GM23338 (cell line): Measurements from ENCODE around the gene DDX31. TPM values are rescaled to one million over a fixed set of nuclear protein-coding genes. Genes with fewer than 3 reads are reported as not detected.

Experiments used
- ATAC-seq: fragments of 200-7000 bp; cut with Tn5 transposase; 3 replicates; pipeline ENCODE4 v1.9.1; 2020
- DNase-seq: peaks from one replicate; pipeline ENCODE4 v3.0.0-alpha.2; 2015; ENCODE audit warnings: low spot score
- H2AFZ ChIP-seq: fragments of 200-600 bp; sonication (generic); 2 replicates; pipeline ENCODE4 v1.8.0; 2016; ENCODE audit warnings: antibody characterized with exemption, mild to moderate bottlenecking, moderate library complexity
- H3F3A ChIP-seq: fragments of 200-600 bp; sonication (generic); replicated peaks from 2 replicates; pipeline ENCODE4 v1.8.0; 2017; ENCODE audit warnings: antibody characterized with exemption, mixed run types, low read depth
- H3K27ac ChIP-seq: fragments of 200-600 bp; sonication (generic); 2 replicates; pipeline ENCODE4 v1.6.1; 2016; ENCODE audit warnings: low read depth
- H3K27me3 ChIP-seq: fragments of 200-600 bp; sonication (generic); 2 replicates; pipeline ENCODE4 v1.8.0; 2016; ENCODE audit warnings: mild to moderate bottlenecking, mixed run types, moderate library complexity; ENCODE audit not compliant: insufficient read depth
- H3K36me3 ChIP-seq: fragments of 200-600 bp; sonication (generic); 2 replicates; pipeline ENCODE4 v1.8.0; 2016; ENCODE audit warnings: mild to moderate bottlenecking; ENCODE audit not compliant: insufficient read depth
- H3K4me1 ChIP-seq: fragments of 200-600 bp; sonication (generic); 2 replicates; pipeline ENCODE4 v1.8.0; 2016; ENCODE audit warnings: mild to moderate bottlenecking, moderate library complexity; ENCODE audit not compliant: insufficient read depth
- H3K4me2 ChIP-seq: fragments of 200-600 bp; sonication (generic); 2 replicates; pipeline ENCODE4 v1.7.1; 2017; ENCODE audit warnings: mixed run types
- H3K4me3 ChIP-seq: fragments of 200-600 bp; sonication (generic); 2 replicates; pipeline ENCODE4 v1.6.1; 2016; ENCODE audit warnings: mixed run types
- H3K79me2 ChIP-seq: fragments of 200-600 bp; sonication (generic); replicated peaks from 2 replicates; pipeline ENCODE4 v1.8.0; 2017; ENCODE audit warnings: mild to moderate bottlenecking; ENCODE audit not compliant: insufficient read depth
- H3K9me2 ChIP-seq: fragments of 200-600 bp; sonication (generic); 2 replicates; pipeline ENCODE4 v1.8.0; 2017; ENCODE audit not compliant: insufficient read depth
- H4K20me1 ChIP-seq: fragments of 200-600 bp; sonication (generic); replicated peaks from 2 replicates; pipeline ENCODE4 v1.8.0; 2017; ENCODE audit warnings: mild to moderate bottlenecking; ENCODE audit not compliant: insufficient read depth
- H3K27ac Mint-ChIP-seq: 2 replicates; pipeline ENCODE4 v1.8.0; 2020; ENCODE audit warnings: inconsistent platforms, mild to moderate bottlenecking, moderate library complexity, mixed read lengths
- H3K27me3 Mint-ChIP-seq: 3 replicates; pipeline ENCODE4 v1.8.0; 2022; ENCODE audit warnings: low read depth, mild to moderate bottlenecking, moderate library complexity, mixed read lengths, inconsistent platforms; ENCODE audit not compliant: insufficient read depth, poor library complexity
- H3K36me3 Mint-ChIP-seq: 3 replicates; pipeline ENCODE4 v1.8.0; 2021; ENCODE audit warnings: low read depth, mild to moderate bottlenecking, inconsistent platforms, moderate library complexity, mixed read lengths
- H3K4me1 Mint-ChIP-seq: 3 replicates; pipeline ENCODE4 v1.8.0; 2020; ENCODE audit warnings: mild to moderate bottlenecking, inconsistent platforms, mixed read lengths
- H3K4me3 Mint-ChIP-seq: 3 replicates; pipeline ENCODE4 v1.8.0; 2021; ENCODE audit warnings: moderate library complexity, mild to moderate bottlenecking, inconsistent platforms, mixed read lengths
- H3K9me3 Mint-ChIP-seq: 3 replicates; pipeline ENCODE4 v1.8.0; 2020; ENCODE audit warnings: moderate library complexity, mild to moderate bottlenecking, inconsistent platforms, mixed read lengths
- CREB1 ChIP-seq: fragments of 250-450 bp; sonication (Bioruptor Pico); IDR thresholded peaks from 2 replicates; pipeline ENCODE4 v1.5.0; 2020; ENCODE audit warnings: low read depth, mild to moderate bottlenecking, moderate library complexity
- EZH2 ChIP-seq: fragments of 200-600 bp; sonication (generic); IDR thresholded peaks from one replicate; pipeline ENCODE4 v1.8.0; 2017; ENCODE audit warnings: antibody characterized with exemption, mild to moderate bottlenecking, low read depth; ENCODE audit not compliant: unreplicated experiment
- EZH2phosphoT487 ChIP-seq: fragments of 200-600 bp; sonication (generic); IDR thresholded peaks from one replicate; pipeline ENCODE4 v1.8.1; 2018; ENCODE audit warnings: antibody characterized with exemption; ENCODE audit not compliant: unreplicated experiment
- JUNB ChIP-seq: IDR thresholded peaks from one replicate; pipeline ENCODE4 v1.6.1; 2016; ENCODE audit warnings: antibody characterized with exemption; ENCODE audit not compliant: unreplicated experiment
- NANOG ChIP-seq: IDR thresholded peaks from 2 replicates; pipeline ENCODE4 v1.6.1; 2016; ENCODE audit warnings: antibody characterized with exemption, borderline replicate concordance
- POLR2AphosphoS5 ChIP-seq: IDR thresholded peaks from 2 replicates; pipeline ENCODE4 v1.6.1; 2016; ENCODE audit warnings: antibody characterized with exemption, low read depth
- STAT1 ChIP-seq: IDR thresholded peaks from one replicate; pipeline ENCODE4 v1.6.1; 2016; ENCODE audit warnings: antibody characterized with exemption; ENCODE audit not compliant: unreplicated experiment
- ZNF114 ChIP-seq: fragments of 250-450 bp; sonication (Bioruptor Pico); IDR thresholded peaks from 2 replicates; pipeline ENCODE4 v1.5.0; 2020; ENCODE audit warnings: mild to moderate bottlenecking, moderate library complexity
- ZNF331 ChIP-seq: fragments of 250-450 bp; sonication (Bioruptor Pico); IDR thresholded peaks from 2 replicates; pipeline ENCODE4 v1.5.0; 2020; ENCODE audit warnings: low read depth, mild to moderate bottlenecking, moderate library complexity
- polyA plus RNA-seq: library from polyadenylated mRNA; unstranded; fragments of >200 nt; fragmentation: Nextera tagmentation; extraction: Ambion mirVana; gene quantifications from 2 replicates; pipeline ENCODE4 v1.2.1, GENCODE V29; 2016
- total RNA-seq: library from RNA; depleted of rRNA; stranded (reverse); fragments of >200 nt; shearing (Covaris generic); gene quantifications from 2 replicates; pipeline ENCODE4 v1.2.3, GENCODE V29; 2014
- TF ChIP-seq, protein P1 (sequence below): IDR thresholded peaks from 2 replicates; pipeline ENCODE4 v1.6.1; 2016; ENCODE audit warnings: antibody characterized with exemption
- TF ChIP-seq, protein P2 (sequence below): IDR thresholded peaks from one replicate; pipeline ENCODE4 v1.6.1; 2018; ENCODE audit warnings: antibody characterized with exemption; ENCODE audit not compliant: unreplicated experiment
- TF ChIP-seq, protein P3 (sequence below), 2 experiments: fragments of 200-600 bp in 1 of 2; sonication (generic) in 1 of 2; conservative IDR thresholded peaks; 2 replicates each; pipeline versions ENCODE4 v1.5.1 to v1.6.1; 2016 to 2017; ENCODE audit warnings: antibody characterized with exemption in 2 of 2, low read depth in 2 of 2, mild to moderate bottlenecking in 2 of 2, moderate library complexity in 1 of 2
- TF ChIP-seq, protein P4 (sequence below): fragments of 250-450 bp; sonication (Bioruptor Pico); IDR thresholded peaks from 2 replicates; pipeline ENCODE4 v1.5.0; 2020; ENCODE audit warnings: mild to moderate bottlenecking, moderate library complexity

Gene DDX31
- total and polyA plus RNA-seq, 2 experiments from 2014 or later = 14.8 to 23.5 TPM

DNA sequence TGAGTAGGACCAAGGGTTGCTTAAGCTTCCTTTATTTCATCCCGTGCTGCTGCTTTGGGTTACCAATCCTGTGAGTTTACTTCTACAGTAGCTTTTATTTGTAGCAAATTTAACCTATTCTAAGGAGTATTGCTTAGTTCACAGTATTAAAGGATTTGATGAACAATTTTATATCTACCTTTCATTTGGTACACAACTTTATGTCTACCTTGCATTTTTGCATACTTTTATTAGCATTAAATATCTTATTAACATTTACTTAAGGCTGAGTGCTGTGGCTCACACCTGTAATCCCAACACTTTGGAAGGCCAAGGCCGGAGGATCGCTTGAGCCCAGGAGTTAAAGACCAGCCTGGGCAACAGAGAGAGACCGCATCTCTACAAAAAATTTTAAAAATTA lies 4.7 kb upstream of the DDX31 start:
- Mint-ChIP-seq H3K9me3 (peaks cover 6% of the 10 kb centered on the region; the same call in 1 of the 3 replicates), H3K36me3 (peaks cover 29% of the 10 kb centered on the region), H3K27me3 (peaks cover 11% of the 10 kb centered on the region), H3K4me1 (peaks cover 21% of the 10 kb centered on the region), H3K4me3 (no peak overlapping the region), H3K27ac (no peak overlapping the region)
- Histone ChIP-seq H4K20me1 (peaks cover 80% of the 10 kb centered on the region), H3K9me2 (no peaks in the 10 kb centered on the region), H3F3A (peaks cover 7% of the 10 kb centered on the region), H3K27ac (no peak overlapping the region), H2AFZ (no peak overlapping the region), H3K4me2 (no peak overlapping the region), H3K36me3 (peaks cover 7% of the 10 kb centered on the region), H3K79me2 (peaks cover 89% of the 10 kb centered on the region), H3K4me1 (peaks cover 21% of the 10 kb centered on the region), H3K4me3 (no peak overlapping the region), H3K27me3 (no peaks in the 10 kb centered on the region)
- DNase-seq (no peak), ATAC-seq (no peak)
- TF ChIP-seq, protein P1, sequence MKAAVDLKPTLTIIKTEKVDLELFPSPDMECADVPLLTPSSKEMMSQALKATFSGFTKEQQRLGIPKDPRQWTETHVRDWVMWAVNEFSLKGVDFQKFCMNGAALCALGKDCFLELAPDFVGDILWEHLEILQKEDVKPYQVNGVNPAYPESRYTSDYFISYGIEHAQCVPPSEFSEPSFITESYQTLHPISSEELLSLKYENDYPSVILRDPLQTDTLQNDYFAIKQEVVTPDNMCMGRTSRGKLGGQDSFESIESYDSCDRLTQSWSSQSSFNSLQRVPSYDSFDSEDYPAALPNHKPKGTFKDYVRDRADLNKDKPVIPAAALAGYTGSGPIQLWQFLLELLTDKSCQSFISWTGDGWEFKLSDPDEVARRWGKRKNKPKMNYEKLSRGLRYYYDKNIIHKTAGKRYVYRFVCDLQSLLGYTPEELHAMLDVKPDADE = no peak
- TF ChIP-seq, protein P2, sequence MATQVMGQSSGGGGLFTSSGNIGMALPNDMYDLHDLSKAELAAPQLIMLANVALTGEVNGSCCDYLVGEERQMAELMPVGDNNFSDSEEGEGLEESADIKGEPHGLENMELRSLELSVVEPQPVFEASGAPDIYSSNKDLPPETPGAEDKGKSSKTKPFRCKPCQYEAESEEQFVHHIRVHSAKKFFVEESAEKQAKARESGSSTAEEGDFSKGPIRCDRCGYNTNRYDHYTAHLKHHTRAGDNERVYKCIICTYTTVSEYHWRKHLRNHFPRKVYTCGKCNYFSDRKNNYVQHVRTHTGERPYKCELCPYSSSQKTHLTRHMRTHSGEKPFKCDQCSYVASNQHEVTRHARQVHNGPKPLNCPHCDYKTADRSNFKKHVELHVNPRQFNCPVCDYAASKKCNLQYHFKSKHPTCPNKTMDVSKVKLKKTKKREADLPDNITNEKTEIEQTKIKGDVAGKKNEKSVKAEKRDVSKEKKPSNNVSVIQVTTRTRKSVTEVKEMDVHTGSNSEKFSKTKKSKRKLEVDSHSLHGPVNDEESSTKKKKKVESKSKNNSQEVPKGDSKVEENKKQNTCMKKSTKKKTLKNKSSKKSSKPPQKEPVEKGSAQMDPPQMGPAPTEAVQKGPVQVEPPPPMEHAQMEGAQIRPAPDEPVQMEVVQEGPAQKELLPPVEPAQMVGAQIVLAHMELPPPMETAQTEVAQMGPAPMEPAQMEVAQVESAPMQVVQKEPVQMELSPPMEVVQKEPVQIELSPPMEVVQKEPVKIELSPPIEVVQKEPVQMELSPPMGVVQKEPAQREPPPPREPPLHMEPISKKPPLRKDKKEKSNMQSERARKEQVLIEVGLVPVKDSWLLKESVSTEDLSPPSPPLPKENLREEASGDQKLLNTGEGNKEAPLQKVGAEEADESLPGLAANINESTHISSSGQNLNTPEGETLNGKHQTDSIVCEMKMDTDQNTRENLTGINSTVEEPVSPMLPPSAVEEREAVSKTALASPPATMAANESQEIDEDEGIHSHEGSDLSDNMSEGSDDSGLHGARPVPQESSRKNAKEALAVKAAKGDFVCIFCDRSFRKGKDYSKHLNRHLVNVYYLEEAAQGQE = no peak
- TF ChIP-seq, protein P3, sequence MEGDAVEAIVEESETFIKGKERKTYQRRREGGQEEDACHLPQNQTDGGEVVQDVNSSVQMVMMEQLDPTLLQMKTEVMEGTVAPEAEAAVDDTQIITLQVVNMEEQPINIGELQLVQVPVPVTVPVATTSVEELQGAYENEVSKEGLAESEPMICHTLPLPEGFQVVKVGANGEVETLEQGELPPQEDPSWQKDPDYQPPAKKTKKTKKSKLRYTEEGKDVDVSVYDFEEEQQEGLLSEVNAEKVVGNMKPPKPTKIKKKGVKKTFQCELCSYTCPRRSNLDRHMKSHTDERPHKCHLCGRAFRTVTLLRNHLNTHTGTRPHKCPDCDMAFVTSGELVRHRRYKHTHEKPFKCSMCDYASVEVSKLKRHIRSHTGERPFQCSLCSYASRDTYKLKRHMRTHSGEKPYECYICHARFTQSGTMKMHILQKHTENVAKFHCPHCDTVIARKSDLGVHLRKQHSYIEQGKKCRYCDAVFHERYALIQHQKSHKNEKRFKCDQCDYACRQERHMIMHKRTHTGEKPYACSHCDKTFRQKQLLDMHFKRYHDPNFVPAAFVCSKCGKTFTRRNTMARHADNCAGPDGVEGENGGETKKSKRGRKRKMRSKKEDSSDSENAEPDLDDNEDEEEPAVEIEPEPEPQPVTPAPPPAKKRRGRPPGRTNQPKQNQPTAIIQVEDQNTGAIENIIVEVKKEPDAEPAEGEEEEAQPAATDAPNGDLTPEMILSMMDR (conservative IDR thresholded peaks at IDR 0.05; ENCODE audit: low read depth in 2 of 2) = no peak
- TF ChIP-seq, protein P4, sequence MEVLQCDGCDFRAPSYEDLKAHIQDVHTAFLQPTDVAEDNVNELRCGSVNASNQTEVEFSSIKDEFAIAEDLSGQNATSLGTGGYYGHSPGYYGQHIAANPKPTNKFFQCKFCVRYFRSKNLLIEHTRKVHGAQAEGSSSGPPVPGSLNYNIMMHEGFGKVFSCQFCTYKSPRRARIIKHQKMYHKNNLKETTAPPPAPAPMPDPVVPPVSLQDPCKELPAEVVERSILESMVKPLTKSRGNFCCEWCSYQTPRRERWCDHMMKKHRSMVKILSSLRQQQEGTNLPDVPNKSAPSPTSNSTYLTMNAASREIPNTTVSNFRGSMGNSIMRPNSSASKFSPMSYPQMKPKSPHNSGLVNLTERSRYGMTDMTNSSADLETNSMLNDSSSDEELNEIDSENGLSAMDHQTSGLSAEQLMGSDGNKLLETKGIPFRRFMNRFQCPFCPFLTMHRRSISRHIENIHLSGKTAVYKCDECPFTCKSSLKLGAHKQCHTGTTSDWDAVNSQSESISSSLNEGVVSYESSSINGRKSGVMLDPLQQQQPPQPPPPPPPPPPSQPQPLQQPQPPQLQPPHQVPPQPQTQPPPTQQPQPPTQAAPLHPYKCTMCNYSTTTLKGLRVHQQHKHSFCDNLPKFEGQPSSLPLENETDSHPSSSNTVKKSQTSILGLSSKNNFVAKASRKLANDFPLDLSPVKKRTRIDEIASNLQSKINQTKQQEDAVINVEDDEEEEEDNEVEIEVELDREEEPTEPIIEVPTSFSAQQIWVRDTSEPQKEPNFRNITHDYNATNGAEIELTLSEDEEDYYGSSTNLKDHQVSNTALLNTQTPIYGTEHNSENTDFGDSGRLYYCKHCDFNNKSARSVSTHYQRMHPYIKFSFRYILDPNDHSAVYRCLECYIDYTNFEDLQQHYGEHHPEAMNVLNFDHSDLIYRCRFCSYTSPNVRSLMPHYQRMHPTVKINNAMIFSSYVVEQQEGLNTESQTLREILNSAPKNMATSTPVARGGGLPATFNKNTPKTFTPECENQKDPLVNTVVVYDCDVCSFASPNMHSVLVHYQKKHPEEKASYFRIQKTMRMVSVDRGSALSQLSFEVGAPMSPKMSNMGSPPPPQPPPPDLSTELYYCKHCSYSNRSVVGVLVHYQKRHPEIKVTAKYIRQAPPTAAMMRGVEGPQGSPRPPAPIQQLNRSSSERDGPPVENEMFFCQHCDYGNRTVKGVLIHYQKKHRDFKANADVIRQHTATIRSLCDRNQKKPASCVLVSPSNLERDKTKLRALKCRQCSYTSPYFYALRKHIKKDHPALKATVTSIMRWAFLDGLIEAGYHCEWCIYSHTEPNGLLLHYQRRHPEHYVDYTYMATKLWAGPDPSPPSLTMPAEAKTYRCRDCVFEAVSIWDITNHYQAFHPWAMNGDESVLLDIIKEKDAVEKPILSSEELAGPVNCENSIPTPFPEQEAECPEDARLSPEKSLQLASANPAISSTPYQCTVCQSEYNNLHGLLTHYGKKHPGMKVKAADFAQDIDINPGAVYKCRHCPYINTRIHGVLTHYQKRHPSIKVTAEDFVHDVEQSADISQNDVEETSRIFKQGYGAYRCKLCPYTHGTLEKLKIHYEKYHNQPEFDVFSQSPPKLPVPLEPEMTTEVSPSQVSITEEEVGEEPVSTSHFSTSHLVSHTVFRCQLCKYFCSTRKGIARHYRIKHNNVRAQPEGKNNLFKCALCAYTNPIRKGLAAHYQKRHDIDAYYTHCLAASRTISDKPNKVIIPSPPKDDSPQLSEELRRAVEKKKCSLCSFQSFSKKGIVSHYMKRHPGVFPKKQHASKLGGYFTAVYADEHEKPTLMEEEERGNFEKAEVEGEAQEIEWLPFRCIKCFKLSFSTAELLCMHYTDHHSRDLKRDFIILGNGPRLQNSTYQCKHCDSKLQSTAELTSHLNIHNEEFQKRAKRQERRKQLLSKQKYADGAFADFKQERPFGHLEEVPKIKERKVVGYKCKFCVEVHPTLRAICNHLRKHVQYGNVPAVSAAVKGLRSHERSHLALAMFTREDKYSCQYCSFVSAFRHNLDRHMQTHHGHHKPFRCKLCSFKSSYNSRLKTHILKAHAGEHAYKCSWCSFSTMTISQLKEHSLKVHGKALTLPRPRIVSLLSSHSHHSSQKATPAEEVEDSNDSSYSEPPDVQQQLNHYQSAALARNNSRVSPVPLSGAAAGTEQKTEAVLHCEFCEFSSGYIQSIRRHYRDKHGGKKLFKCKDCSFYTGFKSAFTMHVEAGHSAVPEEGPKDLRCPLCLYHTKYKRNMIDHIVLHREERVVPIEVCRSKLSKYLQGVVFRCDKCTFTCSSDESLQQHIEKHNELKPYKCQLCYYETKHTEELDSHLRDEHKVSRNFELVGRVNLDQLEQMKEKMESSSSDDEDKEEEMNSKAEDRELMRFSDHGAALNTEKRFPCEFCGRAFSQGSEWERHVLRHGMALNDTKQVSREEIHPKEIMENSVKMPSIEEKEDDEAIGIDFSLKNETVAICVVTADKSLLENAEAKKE (CRISPR knock-in tag) = no peak
- TF ChIP-seq CREB1 (CRISPR knock-in tag) = no peak
- TF ChIP-seq NANOG = no peak
- no peak for TF ChIP-seq ZNF114 (CRISPR knock-in tag)
- no peak for TF ChIP-seq EZH2
- TF ChIP-seq ZNF331 (CRISPR knock-in tag) = no peak
- TF ChIP-seq POLR2AphosphoS5 = no peak
- no peak for TF ChIP-seq EZH2phosphoT487
- no peak for TF ChIP-seq STAT1
- TF ChIP-seq JUNB = no peak
